ENCODE results near the gene CUL1.

The CUL1 gene

DNA sequence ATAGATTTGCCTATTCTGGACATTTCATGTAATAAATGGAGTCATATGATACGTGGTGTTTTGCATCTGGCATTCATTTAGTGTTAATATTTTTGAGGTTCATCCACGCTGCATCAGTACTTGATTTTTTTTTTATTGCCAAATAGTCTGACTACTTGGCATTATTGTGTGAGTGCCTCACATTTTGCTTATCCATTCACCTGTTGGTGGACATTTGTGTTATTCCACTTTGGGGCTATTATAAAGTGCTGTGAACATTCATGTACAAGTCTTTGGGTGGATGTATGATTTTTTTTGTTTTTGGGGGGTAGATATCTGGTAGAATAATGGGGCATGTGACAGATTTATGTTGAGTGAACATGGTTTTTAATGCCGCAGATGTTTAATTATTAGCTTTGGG, 19.7 kb downstream of the CUL1 start:
- no peak overlapping the region for H3K27ac ChIP-seq (ENCODE audit: low read depth, low read length)
- no peak overlapping the region for H3K9ac ChIP-seq (ENCODE audit: low read length)
- peaks cover 34% of the 10 kb centered on the region for H3K4me1 ChIP-seq (ENCODE audit: control insufficient read depth, insufficient read depth, low read length)
- 0 out of 2 replicates have a peak, but pooled peaks cover 2% of the 10 kb centered on the region for H3K36me3 ChIP-seq (ENCODE audit: control insufficient read depth, insufficient read depth, low read length)
- no peak overlapping the region for H3K4me3 ChIP-seq (ENCODE audit: low read depth, low read length)
- H3K9me3 ChIP-seq (ENCODE audit: control insufficient read depth, insufficient read depth, low read depth, low read length) = peaks cover 4% of the 10 kb centered on the region; the same call in 1 of the 2 replicates
- no peaks in the 10 kb centered on the region for H3K27me3 ChIP-seq (ENCODE audit: control insufficient read depth, insufficient read depth, low read length)

- Histone ChIP-seq H3K27ac (ENCODE audit: low read depth, low read length) (no peak overlapping the region), H3K4me3 (ENCODE audit: low read depth, low read length) (no peak overlapping the region), H3K27me3 (ENCODE audit: control insufficient read depth, insufficient read depth, low read length) (no peaks in the 10 kb centered on the region), H3K9ac (ENCODE audit: low read length) (no peak overlapping the region), H3K36me3 (ENCODE audit: control insufficient read depth, insufficient read depth, low read length) (0 out of 2 replicates have a peak, but pooled peaks cover 2% of the 10 kb centered on the region), H3K4me1 (ENCODE audit: control insufficient read depth, insufficient read depth, low read length) (peaks cover 31% of the 10 kb centered on the region), H3K9me3 (ENCODE audit: control insufficient read depth, insufficient read depth, low read depth, low read length) (peaks cover 4% of the 10 kb centered on the region; the same call in 1 of the 2 replicates)
These were observed 21.1 kb downstream of the CUL1 start for GRCh38 chr7:148719753-148720152.

- peaks cover 30% of the 10 kb centered on the region for H3K4me1 ChIP-seq (ENCODE audit: control insufficient read depth, insufficient read depth, low read length)
These were observed 21.8 kb downstream of the CUL1 start for GRCh38 chr7:148720472-148720871.

GRCh38 chr7:148721390-148721789, 22.7 kb downstream of the CUL1 start:
- H3K27me3 ChIP-seq (ENCODE audit: control insufficient read depth, insufficient read depth, low read length) = no peaks in the 10 kb centered on the region
- no peak overlapping the region for H3K9ac ChIP-seq (ENCODE audit: low read length)
- no peak overlapping the region for H3K4me3 ChIP-seq (ENCODE audit: low read depth, low read length)
- no peaks in the 10 kb centered on the region for H3K36me3 ChIP-seq (ENCODE audit: control insufficient read depth, insufficient read depth, low read length)
- no peaks in the 10 kb centered on the region; the same call in 1 of the 2 replicates for H3K9me3 ChIP-seq (ENCODE audit: control insufficient read depth, insufficient read depth, low read depth, low read length)
- peaks cover 30% of the 10 kb centered on the region for H3K4me1 ChIP-seq (ENCODE audit: control insufficient read depth, insufficient read depth, low read length)
- H3K27ac ChIP-seq (ENCODE audit: low read depth, low read length) = no peak overlapping the region

More at GRCh38 chr7:148720472-148720871, 21.8 kb downstream of the CUL1 start:
- Histone ChIP-seq H3K27me3 (ENCODE audit: control insufficient read depth, insufficient read depth, low read length) (no peaks in the 10 kb centered on the region), H3K4me3 (ENCODE audit: low read depth, low read length) (no peak overlapping the region), H3K36me3 (ENCODE audit: control insufficient read depth, insufficient read depth, low read length) (0 out of 2 replicates have a peak, but pooled peaks cover 2% of the 10 kb centered on the region), H3K27ac (ENCODE audit: low read depth, low read length) (no peak overlapping the region), H3K9ac (ENCODE audit: low read length) (no peak overlapping the region), H3K9me3 (ENCODE audit: control insufficient read depth, insufficient read depth, low read depth, low read length) (peaks cover 4% of the 10 kb centered on the region; the same call in 1 of the 2 replicates)

DNA sequence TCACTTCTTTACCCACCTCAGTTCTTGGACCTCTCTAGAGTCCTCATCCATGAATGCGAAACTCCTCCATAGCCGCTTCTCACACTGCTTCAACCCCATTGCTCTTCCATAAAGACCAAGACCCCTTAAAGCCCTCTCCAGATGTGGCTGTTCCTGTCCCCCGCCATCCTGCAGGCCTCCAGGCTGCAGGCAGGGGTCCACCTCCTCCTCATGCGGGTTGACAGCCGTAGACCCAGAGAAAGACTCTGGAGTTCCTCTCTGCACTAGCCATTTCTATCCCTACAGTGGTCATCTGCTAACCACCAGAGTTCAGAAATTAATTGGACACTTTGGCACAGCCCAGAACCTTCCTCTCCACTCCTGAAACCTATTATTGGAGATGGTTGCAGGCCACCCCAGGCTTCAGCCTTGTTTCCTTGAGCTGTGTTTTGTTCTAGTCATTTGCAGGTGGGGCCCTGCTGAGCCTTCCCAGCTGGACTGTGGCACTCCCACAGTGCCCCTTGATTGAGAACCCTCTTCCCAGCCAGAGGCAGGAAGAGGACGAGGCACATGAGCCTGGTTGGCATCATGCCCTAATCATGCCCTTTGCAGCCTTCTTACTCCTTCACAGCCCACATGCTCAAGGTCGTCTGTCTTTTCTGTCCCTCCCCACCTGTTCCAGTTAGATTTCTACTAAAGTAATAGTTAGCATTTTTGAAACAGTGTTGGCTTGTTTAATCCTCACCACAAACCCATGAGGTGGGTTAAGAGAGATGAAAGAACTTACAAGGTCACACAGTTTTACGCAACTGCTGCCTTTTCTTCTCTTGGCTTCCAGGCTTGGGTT, 23.9 kb downstream of the CUL1 start:
- H3K4me1 ChIP-seq (ENCODE audit: control insufficient read depth, insufficient read depth, low read length) = peaks cover 30% of the 10 kb centered on the region
- H3K9me3 ChIP-seq (ENCODE audit: control insufficient read depth, insufficient read depth, low read depth, low read length) = no peaks in the 10 kb centered on the region
- H3K4me3 ChIP-seq (ENCODE audit: low read depth, low read length) = no peak overlapping the region
- no peaks in the 10 kb centered on the region for H3K36me3 ChIP-seq (ENCODE audit: control insufficient read depth, insufficient read depth, low read length)
- no peak overlapping the region for H3K9ac ChIP-seq (ENCODE audit: low read length)
- H3K27me3 ChIP-seq (ENCODE audit: control insufficient read depth, insufficient read depth, low read length) = no peaks in the 10 kb centered on the region
- H3K27ac ChIP-seq (ENCODE audit: low read depth, low read length) = no peak overlapping the region

- Histone ChIP-seq H3K4me3 (ENCODE audit: low read depth, low read length) (no peak overlapping the region), H3K27me3 (ENCODE audit: control insufficient read depth, insufficient read depth, low read length) (no peaks in the 10 kb centered on the region), H3K4me1 (ENCODE audit: control insufficient read depth, insufficient read depth, low read length) (peaks cover 30% of the 10 kb centered on the region), H3K9ac (ENCODE audit: low read length) (no peak overlapping the region), H3K9me3 (ENCODE audit: control insufficient read depth, insufficient read depth, low read depth, low read length) (no peaks in the 10 kb centered on the region), H3K27ac (ENCODE audit: low read depth, low read length) (no peak overlapping the region), H3K36me3 (ENCODE audit: control insufficient read depth, insufficient read depth, low read length) (no peaks in the 10 kb centered on the region)
These were observed 24.5 kb downstream of the CUL1 start for GRCh38 chr7:148723166-148723559.

DNA sequence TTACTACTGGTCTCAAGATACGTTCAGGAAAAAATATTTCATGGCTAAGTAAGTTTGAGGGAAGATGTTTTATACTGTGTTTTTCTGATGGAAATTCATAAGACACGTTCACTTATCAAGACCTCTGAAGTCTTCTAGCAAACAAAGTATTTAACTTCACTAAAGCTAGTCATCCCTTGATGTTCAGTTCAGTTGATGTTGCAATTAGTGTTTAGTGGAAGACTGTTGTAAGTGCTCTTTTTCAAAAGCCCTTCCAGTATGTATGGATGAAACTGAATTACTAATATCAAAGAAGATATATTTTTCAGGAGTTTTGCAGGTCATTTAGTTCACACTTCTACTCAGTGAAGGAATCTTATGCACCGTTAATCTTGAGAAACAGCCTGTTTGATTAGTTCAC, 25.1 kb downstream of the CUL1 start:
- no peaks in the 10 kb centered on the region for H3K9me3 ChIP-seq (ENCODE audit: control insufficient read depth, insufficient read depth, low read depth, low read length)
- H3K27ac ChIP-seq (ENCODE audit: low read depth, low read length) = no peak overlapping the region
- no peak overlapping the region for H3K4me3 ChIP-seq (ENCODE audit: low read depth, low read length)
- H3K27me3 ChIP-seq (ENCODE audit: control insufficient read depth, insufficient read depth, low read length) = no peaks in the 10 kb centered on the region
- no peak overlapping the region for H3K9ac ChIP-seq (ENCODE audit: low read length)
- H3K36me3 ChIP-seq (ENCODE audit: control insufficient read depth, insufficient read depth, low read length) = no peaks in the 10 kb centered on the region
- H3K4me1 ChIP-seq (ENCODE audit: control insufficient read depth, insufficient read depth, low read length) = peaks cover 27% of the 10 kb centered on the region

- H3K4me1 ChIP-seq (ENCODE audit: control insufficient read depth, insufficient read depth, low read length) = peaks cover 13% of the 10 kb centered on the region
- no peak overlapping the region for H3K27ac ChIP-seq (ENCODE audit: low read depth, low read length)
- H3K36me3 ChIP-seq (ENCODE audit: control insufficient read depth, insufficient read depth, low read length) = peaks cover 14% of the 10 kb centered on the region
- H3K9ac ChIP-seq (ENCODE audit: low read length) = no peak overlapping the region
- no peaks in the 10 kb centered on the region for H3K9me3 ChIP-seq (ENCODE audit: control insufficient read depth, insufficient read depth, low read depth, low read length)
- no peaks in the 10 kb centered on the region for H3K27me3 ChIP-seq (ENCODE audit: control insufficient read depth, insufficient read depth, low read length)
- H3K4me3 ChIP-seq (ENCODE audit: low read depth, low read length) = no peak overlapping the region
These were observed 27.7 kb downstream of the CUL1 start for GRCh38 chr7:148726385-148726784.

DNA sequence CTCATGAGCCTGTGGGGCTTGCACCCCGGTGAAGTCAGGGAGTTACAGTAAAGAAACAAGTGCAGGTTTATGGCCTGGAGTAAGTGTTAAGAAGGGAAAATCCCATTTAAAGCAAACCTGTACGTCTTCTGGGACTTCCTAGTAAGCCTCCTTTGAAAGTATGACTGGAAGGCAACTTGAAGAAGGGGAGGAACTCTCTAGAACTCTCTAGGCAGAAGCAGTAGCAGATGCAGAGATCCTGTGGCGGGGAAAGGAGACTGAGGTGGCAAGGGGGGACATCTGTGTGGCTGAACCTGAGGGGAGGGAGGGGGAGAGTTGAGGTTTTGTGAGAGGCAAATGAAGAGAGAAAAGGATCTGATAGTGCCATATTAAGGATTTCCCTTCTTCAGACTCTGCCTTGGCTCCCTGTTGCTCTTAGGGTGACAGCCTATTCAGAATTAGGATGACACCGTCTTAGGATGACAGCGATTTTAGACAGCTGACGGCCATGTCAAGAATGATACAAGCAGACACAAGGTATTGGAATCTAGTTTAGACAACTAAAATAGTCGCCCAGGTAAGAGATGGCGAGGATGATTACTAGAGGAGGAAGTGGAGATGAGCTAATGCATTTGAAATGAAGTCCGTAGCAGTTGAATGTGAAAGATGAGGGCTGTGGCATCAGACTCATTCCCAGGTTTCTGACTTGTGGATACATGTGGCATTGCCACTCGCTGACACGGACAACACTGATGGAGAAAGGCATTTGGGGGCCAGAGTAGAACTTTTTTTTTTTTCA, 29.0 kb downstream of the CUL1 start:
- Histone ChIP-seq H3K4me3 (ENCODE audit: low read depth, low read length) (no peak overlapping the region), H3K36me3 (ENCODE audit: control insufficient read depth, insufficient read depth, low read length) (peaks cover 26% of the 10 kb centered on the region), H3K9ac (ENCODE audit: low read length) (no peak overlapping the region), H3K4me1 (ENCODE audit: control insufficient read depth, insufficient read depth, low read length) (peaks cover 6% of the 10 kb centered on the region), H3K9me3 (ENCODE audit: control insufficient read depth, insufficient read depth, low read depth, low read length) (no peaks in the 10 kb centered on the region), H3K27me3 (ENCODE audit: control insufficient read depth, insufficient read depth, low read length) (no peaks in the 10 kb centered on the region), H3K27ac (ENCODE audit: low read depth, low read length) (no peak overlapping the region)

DNA sequence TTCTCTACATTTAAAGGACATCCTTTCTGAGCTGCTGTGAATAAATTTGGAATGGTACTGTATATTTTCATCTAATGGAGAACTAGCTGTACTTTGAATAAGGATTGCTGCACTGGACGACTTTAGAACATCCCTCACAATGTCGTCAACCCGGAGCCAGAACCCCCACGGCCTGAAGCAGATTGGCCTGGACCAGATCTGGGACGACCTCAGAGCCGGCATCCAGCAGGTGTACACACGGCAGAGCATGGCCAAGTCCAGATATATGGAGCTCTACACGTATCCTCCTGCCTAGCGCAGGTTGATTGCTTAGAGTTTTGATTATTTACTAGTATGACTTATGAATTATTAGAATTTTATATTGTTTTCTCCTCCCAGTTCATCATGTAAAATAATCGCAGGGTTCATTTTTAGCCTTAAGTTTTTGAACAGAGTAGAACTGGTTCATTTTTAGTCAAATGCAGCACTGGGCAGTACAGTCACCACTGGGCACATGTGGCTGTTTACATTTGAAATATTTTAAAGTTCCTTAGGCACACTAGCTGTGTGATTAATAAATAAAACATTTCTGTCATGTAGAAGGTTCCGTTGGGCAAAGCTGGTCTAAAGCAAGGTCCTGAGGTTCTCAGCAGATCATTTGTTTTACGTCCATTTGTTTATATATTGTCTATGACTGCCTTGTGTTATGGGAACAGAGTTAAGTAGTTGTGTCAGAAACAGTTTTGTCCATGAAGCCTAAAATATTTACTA, 31.5 kb downstream of the CUL1 start:
- H3K4me3 ChIP-seq (ENCODE audit: low read depth, low read length) = no peak overlapping the region
- H3K9me3 ChIP-seq (ENCODE audit: control insufficient read depth, insufficient read depth, low read depth, low read length) = no peaks in the 10 kb centered on the region
- no peak overlapping the region for H3K9ac ChIP-seq (ENCODE audit: low read length)
- H3K36me3 ChIP-seq (ENCODE audit: control insufficient read depth, insufficient read depth, low read length) = peaks cover 49% of the 10 kb centered on the region
- no peak overlapping the region for H3K27ac ChIP-seq (ENCODE audit: low read depth, low read length)
- H3K4me1 ChIP-seq (ENCODE audit: control insufficient read depth, insufficient read depth, low read length) = no peaks in the 10 kb centered on the region
- H3K27me3 ChIP-seq (ENCODE audit: control insufficient read depth, insufficient read depth, low read length) = no peaks in the 10 kb centered on the region
